Measurements from ENCODE around the gene HPD. TPM values are rescaled to one million over a fixed set of nuclear protein-coding genes. Genes with fewer than 3 reads are reported as not detected.

The HPD gene
- total RNA-seq, 8 experiments from 2014 or later = 0.19 to 0.46 (median 0.21) TPM; not detected in 5

DNA sequence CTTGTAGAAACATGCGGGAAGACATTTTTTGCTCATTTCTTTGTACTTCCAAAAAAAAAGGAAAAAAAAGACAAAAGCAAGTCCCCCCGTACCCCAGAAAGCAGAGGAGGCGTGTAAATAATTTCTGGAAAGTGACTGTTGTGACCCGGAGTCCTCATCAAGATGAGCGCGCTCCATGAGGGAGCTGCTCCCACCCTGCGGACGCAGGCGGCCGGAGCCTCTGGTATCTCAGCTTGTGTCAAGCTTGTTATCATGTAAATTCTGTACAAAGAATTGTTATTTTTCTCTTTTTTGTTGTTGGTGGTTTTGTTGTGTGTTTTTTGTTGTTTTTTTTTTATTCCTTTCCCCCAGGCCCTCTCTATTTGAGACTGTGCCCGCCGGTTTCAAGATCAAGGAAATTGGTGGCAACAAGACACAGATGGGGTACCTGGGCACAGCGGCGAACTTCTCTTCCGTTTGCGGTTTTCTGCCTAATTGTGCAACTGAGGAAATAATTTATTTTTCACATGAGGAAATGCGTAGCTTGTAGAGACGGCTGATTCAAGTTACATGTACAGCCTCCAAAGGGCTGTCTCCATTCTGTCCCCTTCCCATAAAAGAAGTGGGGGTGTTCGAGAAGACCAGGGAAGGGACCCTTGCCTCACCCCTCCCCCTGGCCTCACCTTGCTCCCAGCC is 27.0 kb downstream of the HPD start:
- in situ Hi-C loops (cut with MboI; ENCODE audit: low pct_unique_long_range_greater_than_20kb in 2 of 9, low sequenced_read_pairs in 9 of 9, unreplicated experiment in 9 of 9) = no loop called here

DNA sequence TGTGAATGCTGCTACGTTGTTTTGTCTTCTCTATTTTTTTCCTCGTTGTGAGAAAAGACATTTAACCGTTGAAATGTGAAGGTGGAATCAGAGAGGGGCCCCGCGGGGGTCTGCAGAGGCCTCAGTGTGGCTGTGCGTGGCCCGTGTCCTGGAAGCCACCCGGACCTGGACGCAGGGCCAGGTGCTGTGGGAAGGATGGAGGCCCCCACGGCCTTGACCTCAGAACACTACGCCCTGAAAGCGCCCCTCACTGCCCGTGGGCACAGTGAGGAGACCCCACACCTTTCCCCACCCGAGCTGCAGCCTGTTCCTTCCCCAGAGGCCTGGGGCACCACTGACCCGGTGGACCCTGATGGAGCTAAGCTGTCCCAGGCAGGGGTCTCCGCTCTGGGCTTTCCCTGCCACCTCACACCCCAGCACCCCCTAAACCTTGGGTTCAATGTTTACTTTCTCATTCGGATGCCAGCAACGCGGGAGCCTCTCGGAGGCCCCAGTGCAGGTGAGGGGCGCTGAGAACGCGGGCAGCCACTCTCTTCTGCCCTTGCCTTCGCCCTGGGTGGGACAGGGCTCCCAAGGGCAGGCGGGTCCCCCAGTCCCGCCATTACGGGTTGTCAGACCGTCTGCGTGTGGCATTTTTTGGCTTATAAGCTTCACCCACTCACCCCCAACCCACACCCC is 27.9 kb downstream of the HPD start:
- Histone ChIP-seq H3K4me3 (no peak overlapping the region), H3K4me1 (replicated peaks in 1 of 2) (peaks cover 0 to 2% of the 10 kb centered on the region in 2 donors), H3K27ac (no peak overlapping the region)
- WGBS, 10 experiments = 89 to 100% methylated on average over 1 to 3 of the region's 29 CpGs; no CpG with 5 or more reads in 8 of the 10 experiments
- ATAC-seq (replicated peaks in 6 of 8) = peak in 2 of 8 experiments; percentile 15 to 17
- in situ Hi-C loops (cut with MboI; ENCODE audit: low pct_unique_long_range_greater_than_20kb in 2 of 9, low sequenced_read_pairs in 9 of 9, unreplicated experiment in 9 of 9) = no loop called here

More for the DNA sequence above, 27.0 kb downstream of the HPD start:
- Histone ChIP-seq H3K27ac (no peak overlapping the region), H3K4me1 (replicated peaks in 1 of 2) (peaks cover 0 to 2% of the 10 kb centered on the region in 2 donors), H3K4me3 (no peak overlapping the region)
- 87 to 100% (median 96%) methylated on average over 1 to 16 of the region's 19 CpGs for WGBS, 10 experiments
- ATAC-seq (replicated peaks in 6 of 8) = no peak

DNA sequence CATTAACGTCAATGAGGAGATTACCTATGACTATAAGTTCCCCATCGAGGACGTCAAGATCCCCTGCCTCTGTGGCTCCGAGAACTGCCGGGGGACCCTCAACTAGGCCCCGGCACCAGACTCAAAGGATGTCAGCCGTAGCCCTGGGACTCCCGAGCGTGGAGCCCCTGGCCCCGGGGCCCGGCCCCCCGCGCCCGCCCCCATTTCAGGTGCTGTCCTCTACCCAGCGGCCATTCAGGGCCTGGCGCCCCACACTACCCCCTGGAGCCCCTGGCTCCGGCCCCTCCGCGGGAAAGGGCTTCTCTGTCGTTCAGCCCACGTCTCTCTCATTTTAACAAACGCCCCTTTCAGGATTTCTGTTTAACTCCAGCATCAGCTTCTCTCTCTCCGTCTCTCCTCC is 28.5 kb downstream of the HPD start:
- no peak overlapping the region for H3K4me3 ChIP-seq
- no peak overlapping the region for H3K27ac ChIP-seq
- ATAC-seq (replicated peaks in 6 of 8) = no peak
- in situ Hi-C loops (cut with MboI; ENCODE audit: low pct_unique_long_range_greater_than_20kb in 2 of 9, low sequenced_read_pairs in 9 of 9, unreplicated experiment in 9 of 9) = no loop called here
- peaks cover 0 to 2% of the 10 kb centered on the region in 2 donors for H3K4me1 ChIP-seq (replicated peaks in 1 of 2)
- 96% methylated on average over 5 of the region's 23 CpGs; no CpG with 5 or more reads in 9 of the 10 experiments for WGBS, 10 experiments

DNA sequence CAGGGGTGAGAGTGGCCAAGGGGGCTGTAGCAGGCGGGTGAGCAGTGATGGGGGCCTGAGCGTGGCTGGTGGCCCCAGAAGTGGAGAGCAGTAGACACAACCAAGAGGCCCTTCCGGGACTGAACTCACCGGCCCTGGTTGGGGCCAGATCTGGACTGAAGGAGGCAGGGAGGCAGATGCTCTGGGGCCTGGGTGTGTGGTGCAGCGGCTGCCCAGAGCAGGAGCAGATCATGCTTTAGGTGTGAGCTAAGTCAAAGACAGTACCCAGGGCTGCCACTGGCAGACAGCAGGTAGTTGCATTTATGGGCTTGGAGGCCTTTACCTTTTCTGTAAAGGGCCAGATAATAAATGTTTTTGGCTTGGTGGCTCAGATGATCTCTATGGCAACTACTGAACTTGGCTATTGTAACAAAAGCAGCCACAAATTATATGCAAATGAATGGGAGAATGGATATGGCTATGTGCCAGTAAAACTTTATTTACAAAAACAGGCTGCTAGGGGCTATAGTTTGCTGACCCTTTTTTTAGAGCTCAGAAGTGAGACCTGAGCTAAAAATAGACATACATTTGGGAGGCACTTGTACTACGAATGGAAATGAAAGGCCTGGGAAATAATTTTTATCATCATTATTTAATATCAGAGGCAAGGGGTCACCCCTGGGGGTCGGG is 29.3 kb downstream of the HPD start:
- in situ Hi-C loops (cut with MboI; ENCODE audit: low pct_unique_long_range_greater_than_20kb in 2 of 9, low sequenced_read_pairs in 9 of 9, unreplicated experiment in 9 of 9) = no loop called here
- H3K4me1 ChIP-seq (replicated peaks in 1 of 2) = peaks cover 0 to 2% of the 10 kb centered on the region in 2 donors
- WGBS, 10 experiments = 80 to 100% (median 81%) methylated on average over 1 to 5 of the region's 7 CpGs; no CpG with 5 or more reads in 4 of the 10 experiments
- H3K4me3 ChIP-seq = no peak overlapping the region
- no peak overlapping the region for H3K27ac ChIP-seq
- peak in 6 of 8 experiments; percentile 7 to 49 (median 15) for ATAC-seq (replicated peaks in 6 of 8)

DNA sequence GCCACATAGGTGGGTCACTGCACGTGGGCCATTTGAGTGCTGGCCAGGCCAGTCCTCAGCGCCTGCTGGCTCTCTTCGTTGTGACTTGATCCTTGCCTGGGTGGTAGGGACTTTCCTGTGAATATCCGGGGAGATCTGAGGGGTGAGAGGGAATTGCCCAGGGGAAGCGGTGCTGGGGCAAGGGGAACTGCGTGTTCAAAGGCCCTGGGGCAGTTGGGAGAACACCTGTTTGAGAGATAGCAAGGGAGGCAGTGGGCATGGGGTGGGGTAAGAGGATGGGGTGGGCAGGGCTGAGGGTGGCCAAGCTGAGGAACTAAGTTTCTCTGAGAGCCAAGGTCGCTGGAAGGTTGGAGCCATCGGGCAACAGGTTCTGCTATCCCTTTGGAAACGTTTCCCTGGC is 29.8 kb downstream of the HPD start:
- no peak overlapping the region for H3K27ac ChIP-seq
- peak in 1 of 8 experiments; percentile 3 for ATAC-seq (replicated peaks in 6 of 8)
- in situ Hi-C loops (cut with MboI; ENCODE audit: low pct_unique_long_range_greater_than_20kb in 2 of 9, low sequenced_read_pairs in 9 of 9, unreplicated experiment in 9 of 9) = no loop called here
- 80% methylated on average over 1 of the region's 9 CpGs; no CpG with 5 or more reads in 9 of the 10 experiments for WGBS, 10 experiments
- H3K4me1 ChIP-seq (replicated peaks in 1 of 2) = peaks cover 0 to 2% of the 10 kb centered on the region in 2 donors
- H3K4me3 ChIP-seq = no peak overlapping the region

DNA sequence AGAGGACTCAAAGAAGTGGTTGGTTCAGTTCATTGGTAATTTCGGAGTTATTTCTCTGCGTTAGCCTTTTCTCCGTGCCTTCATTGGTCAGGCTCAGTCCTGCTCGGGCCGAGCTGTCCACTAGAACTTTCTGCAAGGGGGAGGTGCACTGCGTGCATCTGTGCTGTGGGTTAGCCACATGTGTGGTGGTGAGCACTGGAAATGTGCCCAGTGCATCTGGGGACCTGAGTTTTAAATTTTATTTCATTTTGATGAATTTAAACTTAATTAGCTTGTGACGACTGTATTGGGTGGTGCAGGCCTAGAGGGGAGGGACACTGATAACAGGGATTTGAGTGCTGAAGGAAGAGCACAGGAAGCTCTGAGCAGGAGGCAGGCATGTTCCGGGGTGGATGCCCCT is 30.4 kb downstream of the HPD start:
- no peak for ATAC-seq (replicated peaks in 6 of 8)
- in situ Hi-C loops (cut with MboI; ENCODE audit: low pct_unique_long_range_greater_than_20kb in 2 of 9, low sequenced_read_pairs in 9 of 9, unreplicated experiment in 9 of 9) = no loop called here
- 60 to 100% (median 94%) methylated on average over 1 to 6 of the region's 8 CpGs; no CpG with 5 or more reads in 4 of the 10 experiments for WGBS, 10 experiments
- peaks cover 0 to 2% of the 10 kb centered on the region in 2 donors for H3K4me1 ChIP-seq (replicated peaks in 1 of 2)
- H3K4me3 ChIP-seq = no peak overlapping the region
- H3K27ac ChIP-seq = no peak overlapping the region

DNA sequence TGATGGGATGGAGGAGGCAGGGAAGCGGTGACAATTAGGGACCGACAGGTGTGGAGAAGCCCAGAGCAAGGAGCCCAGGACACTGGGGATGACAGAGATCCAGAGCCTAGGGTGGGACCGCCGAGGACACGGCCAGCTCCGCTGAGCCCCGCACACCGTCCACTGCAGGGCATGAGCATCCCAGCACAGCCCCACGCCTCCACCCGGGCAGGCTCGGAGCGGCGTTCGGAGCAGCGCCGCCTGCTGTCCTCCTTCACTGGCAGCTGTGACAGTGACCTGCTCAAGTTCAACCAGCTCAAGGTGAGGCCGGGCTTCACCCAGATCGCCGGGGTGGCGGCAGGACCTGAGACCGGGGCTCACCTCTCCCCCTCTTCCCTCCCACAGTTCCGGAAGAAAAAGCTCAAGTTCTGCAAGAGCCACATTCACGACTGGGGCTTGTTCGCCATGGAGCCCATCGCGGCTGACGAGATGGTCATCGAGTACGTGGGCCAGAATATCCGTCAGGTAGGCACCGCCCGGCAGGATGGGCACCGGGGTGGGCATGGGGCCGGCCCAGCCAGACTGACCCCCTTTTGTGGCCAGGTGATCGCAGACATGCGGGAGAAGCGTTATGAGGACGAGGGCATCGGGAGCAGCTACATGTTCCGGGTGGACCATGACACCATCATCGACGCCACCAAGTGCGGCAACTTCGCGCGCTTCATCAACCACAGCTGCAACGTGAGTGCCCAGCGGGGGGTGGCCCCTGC is 31.1 kb downstream of the HPD start:
- Histone ChIP-seq H3K4me1 (replicated peaks in 1 of 2) (peaks cover 0 to 2% of the 10 kb centered on the region in 2 donors), H3K4me3 (no peak overlapping the region), H3K27ac (no peak overlapping the region)
- WGBS, 10 experiments = 94 to 100% (median 98%) methylated on average over 1 to 14 of the region's 48 CpGs; no CpG with 5 or more reads in 3 of the 10 experiments
- peak in 4 of 8 experiments; percentile 3 to 15 (median 10) for ATAC-seq (replicated peaks in 6 of 8)
- in situ Hi-C loops (cut with MboI; ENCODE audit: low pct_unique_long_range_greater_than_20kb in 2 of 9, low sequenced_read_pairs in 9 of 9, unreplicated experiment in 9 of 9) = no loop called here

DNA sequence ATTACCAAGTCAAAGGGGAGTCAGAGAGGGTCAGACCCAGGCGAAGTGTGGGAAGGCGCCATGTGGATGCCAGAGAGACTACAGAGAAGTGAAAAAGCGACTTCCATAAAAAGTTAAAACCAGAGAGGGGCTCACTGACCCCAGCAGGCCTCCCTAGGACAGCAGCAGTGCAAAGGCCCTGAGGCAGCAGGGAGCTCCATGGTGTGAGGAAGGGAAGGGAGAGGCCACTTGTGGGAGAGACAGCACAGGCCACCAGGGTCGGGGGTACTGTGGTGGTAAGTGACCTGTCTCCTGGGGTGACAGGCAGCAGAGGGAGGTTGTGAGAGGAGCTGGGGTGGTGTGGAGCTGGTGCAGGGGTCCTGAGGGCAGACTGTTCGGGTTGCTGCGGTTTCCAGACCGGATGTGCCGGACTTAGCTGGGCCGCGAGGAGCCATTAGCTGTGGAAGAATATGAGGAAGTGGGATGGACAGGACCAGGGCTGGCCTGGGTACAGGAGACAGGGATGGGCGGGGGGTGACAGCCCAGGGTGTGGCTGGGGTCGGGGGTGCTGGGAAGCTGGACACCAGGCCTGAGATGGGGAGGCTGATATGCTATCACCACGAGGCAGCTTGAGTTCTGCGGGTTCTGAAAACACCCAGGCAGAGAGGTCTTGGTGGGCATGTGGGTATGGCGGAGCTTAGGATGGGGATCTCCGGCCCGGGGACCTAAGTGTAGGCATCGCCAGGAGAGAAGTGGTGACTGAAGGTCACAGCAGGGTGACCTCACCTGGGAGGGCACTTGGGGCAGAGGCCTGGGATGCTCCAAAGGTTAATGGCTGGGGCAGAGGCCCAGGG is 32.1 kb downstream of the HPD start:
- 80 to 100% (median 92%) methylated on average over 1 to 4 of the region's 18 CpGs; no CpG with 5 or more reads in 2 of the 10 experiments for WGBS, 10 experiments
- H3K4me3 ChIP-seq = no peak overlapping the region
- in situ Hi-C loops (cut with MboI; ENCODE audit: low pct_unique_long_range_greater_than_20kb in 2 of 9, low sequenced_read_pairs in 9 of 9, unreplicated experiment in 9 of 9) = no loop called here
- peaks cover 0 to 2% of the 10 kb centered on the region in 2 donors for H3K4me1 ChIP-seq (replicated peaks in 1 of 2)
- H3K27ac ChIP-seq = no peak overlapping the region
- no peak for ATAC-seq (replicated peaks in 6 of 8)

DNA sequence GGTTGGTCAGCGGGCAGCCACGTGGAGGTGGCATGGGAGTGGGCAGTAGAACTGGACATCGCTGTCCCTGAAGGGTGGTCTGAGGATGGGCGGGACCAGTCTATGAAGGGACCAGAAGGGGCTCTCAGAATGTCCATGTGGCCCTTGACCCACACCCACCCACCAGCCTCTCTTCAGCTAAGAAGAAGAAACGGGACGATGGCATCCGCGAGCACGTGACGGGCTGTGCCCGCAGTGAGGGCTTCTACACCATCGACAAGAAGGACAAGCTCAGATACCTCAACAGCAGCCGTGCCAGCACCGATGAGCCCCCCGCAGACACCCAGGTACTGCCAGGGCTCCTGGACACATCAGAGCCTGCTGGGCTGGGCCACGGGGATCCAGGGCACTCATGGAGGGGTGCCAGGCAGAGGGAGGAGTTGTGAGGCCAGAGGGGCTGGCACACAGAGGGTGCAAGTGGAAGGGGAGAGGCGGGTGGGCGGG is 33.6 kb downstream of the HPD start:
- no peak for ATAC-seq (replicated peaks in 6 of 8)
- in situ Hi-C loops (cut with MboI; ENCODE audit: low pct_unique_long_range_greater_than_20kb in 2 of 9, low sequenced_read_pairs in 9 of 9, unreplicated experiment in 9 of 9) = no loop called here
- Histone ChIP-seq H3K4me1 (replicated peaks in 1 of 2) (peaks cover 0 to 2% of the 10 kb centered on the region in 2 donors), H3K27ac (no peak overlapping the region), H3K4me3 (no peak overlapping the region)
- 90 to 100% (median 96%) methylated on average over 2 to 8 of the region's 18 CpGs; no CpG with 5 or more reads in 5 of the 10 experiments for WGBS, 10 experiments

DNA sequence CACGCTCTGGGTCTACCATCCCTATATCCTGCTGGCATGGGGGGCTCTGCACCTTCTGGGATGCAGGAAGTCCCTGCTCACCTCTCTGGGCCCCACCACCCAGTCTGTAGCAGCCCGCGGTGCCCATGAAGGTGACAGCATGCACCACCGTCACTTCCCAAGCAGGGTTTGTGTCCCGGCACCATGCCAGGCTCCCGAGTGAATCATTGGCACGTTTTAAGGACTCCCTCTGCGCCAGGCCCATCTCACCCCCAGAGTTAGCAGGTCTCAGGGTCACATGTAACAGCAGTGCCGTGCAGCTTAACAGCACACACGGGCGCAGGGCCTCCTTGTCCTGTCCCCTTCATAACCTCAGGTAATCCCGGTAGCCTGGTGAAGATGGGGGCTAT is 34.9 kb downstream of the HPD start:
- H3K27ac ChIP-seq = no peak overlapping the region
- H3K4me3 ChIP-seq = no peak overlapping the region
- no peak for ATAC-seq (replicated peaks in 6 of 8)
- 0 to 100% (median 81%) methylated on average over 1 to 5 of the region's 12 CpGs; no CpG with 5 or more reads in 4 of the 10 experiments for WGBS, 10 experiments
- in situ Hi-C loops (cut with MboI; ENCODE audit: low pct_unique_long_range_greater_than_20kb in 2 of 9, low sequenced_read_pairs in 9 of 9, unreplicated experiment in 9 of 9) = no loop called here
- H3K4me1 ChIP-seq (replicated peaks in 1 of 2) = no peaks in the 10 kb centered on the region

DNA sequence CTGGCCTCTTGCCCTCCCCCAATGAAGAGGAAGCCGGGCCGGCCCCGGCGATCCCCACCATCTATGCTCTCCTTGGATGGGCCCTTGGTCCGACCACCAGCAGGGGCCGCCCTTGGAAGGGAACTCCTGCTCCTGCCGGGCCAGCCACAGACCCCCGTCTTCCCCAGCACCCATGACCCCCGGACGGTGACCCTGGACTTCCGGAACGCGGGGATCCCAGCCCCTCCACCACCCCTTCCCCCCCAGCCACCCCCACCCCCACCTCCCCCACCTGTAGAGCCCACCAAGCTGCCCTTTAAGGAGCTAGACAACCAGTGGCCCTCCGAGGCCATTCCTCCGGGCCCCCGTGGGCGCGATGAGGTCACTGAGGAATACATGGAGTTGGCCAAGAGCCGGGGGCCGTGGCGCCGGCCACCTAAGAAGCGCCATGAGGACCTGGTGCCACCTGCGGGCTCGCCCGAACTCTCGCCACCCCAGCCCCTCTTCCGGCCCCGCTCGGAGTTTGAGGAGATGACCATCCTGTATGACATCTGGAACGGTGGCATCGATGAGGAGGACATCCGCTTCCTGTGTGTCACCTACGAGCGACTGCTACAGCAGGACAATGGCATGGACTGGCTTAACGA is 35.4 kb downstream of the HPD start:
- 100% methylated on average over 1 of the region's 36 CpGs; no CpG with 5 or more reads in 9 of the 10 experiments for WGBS, 10 experiments
- in situ Hi-C loops (cut with MboI; ENCODE audit: low pct_unique_long_range_greater_than_20kb in 2 of 9, low sequenced_read_pairs in 9 of 9, unreplicated experiment in 9 of 9) = no loop called here
- peak in 5 of 8 experiments; percentile 31 to 45 (median 33) for ATAC-seq (replicated peaks in 6 of 8)
- Histone ChIP-seq H3K4me1 (replicated peaks in 1 of 2) (no peaks in the 10 kb centered on the region), H3K27ac (no peak overlapping the region), H3K4me3 (no peak overlapping the region)
